Parathyroid adenoma (tissue), 2 donors: Measurements from ENCODE around the gene LGALS1.

Experiments used
- H2AFZ ChIP-seq: fragments of 300-600 bp; sonication (generic); one replicate; pipeline ENCODE4 v1.7.0; 2017; ENCODE audit warnings: antibody characterized with exemption, mild to moderate bottlenecking
- H3K27ac ChIP-seq: fragments of 300-600 bp; sonication (generic); one replicate; pipeline ENCODE4 v1.7.0; 2017
- H3K27me3 ChIP-seq: fragments of 300-600 bp; sonication (generic); one replicate; pipeline ENCODE4 v1.7.0; 2017; ENCODE audit warnings: low read length; ENCODE audit not compliant: control insufficient read depth, insufficient read depth
- H3K36me3 ChIP-seq: fragments of 300-600 bp; sonication (generic); one replicate; pipeline ENCODE4 v1.7.0; 2017; ENCODE audit warnings: low read length; ENCODE audit not compliant: control insufficient read depth, insufficient read depth
- H3K4me1 ChIP-seq: fragments of 300-600 bp; sonication (generic); one replicate; pipeline ENCODE4 v1.7.0; 2017; ENCODE audit warnings: control low read depth
- H3K4me2 ChIP-seq: fragments of 300-600 bp; sonication (generic); one replicate; pipeline ENCODE4 v1.7.0; 2017; ENCODE audit warnings: low read length
- H3K4me3 ChIP-seq: fragments of 300-600 bp; sonication (generic); one replicate; pipeline ENCODE4 v1.7.0; 2017; ENCODE audit warnings: low read depth, low read length
- H3K79me2 ChIP-seq: fragments of 300-600 bp; sonication (generic); one replicate; pipeline ENCODE4 v1.7.0; 2017; ENCODE audit warnings: control low read depth
- H3K9ac ChIP-seq: fragments of 300-600 bp; sonication (generic); one replicate; pipeline ENCODE4 v1.7.0; 2017; ENCODE audit warnings: mild to moderate bottlenecking
- H3K9me3 ChIP-seq: fragments of 300-600 bp; sonication (generic); one replicate; pipeline ENCODE4 v1.7.0; 2017; ENCODE audit warnings: low read length; ENCODE audit not compliant: control insufficient read depth
- CTCF ChIP-seq: fragments of 300-600 bp; sonication (generic); IDR thresholded peaks from one replicate; pipeline ENCODE4 v1.7.0; 2017; ENCODE audit warnings: antibody characterized with exemption, mild to moderate bottlenecking
- donor health status: primary hyperparathyroidism.

The LGALS1 gene

GRCh38 chr22:37708580-37709444 lies 33.4 kb downstream of the LGALS1 start:
- Histone ChIP-seq H2AFZ (no peak overlapping the region), H3K9ac (no peak overlapping the region), H3K36me3 (no peaks in the 10 kb centered on the region), H3K4me3 (no peak overlapping the region), H3K4me2 (no peak overlapping the region), H3K79me2 (no peaks in the 10 kb centered on the region), H3K27ac (no peak overlapping the region), H3K27me3 (no peaks in the 10 kb centered on the region), H3K4me1 (no peaks in the 10 kb centered on the region), H3K9me3 (no peaks in the 10 kb centered on the region)
- no peak for TF ChIP-seq CTCF

- H3K9me3 ChIP-seq: no peaks in the 10 kb centered on the region
- no peaks in the 10 kb centered on the region for H3K4me1 ChIP-seq
- TF ChIP-seq CTCF: no peak
- H2AFZ ChIP-seq: no peak overlapping the region
- H3K79me2 ChIP-seq: no peaks in the 10 kb centered on the region
- no peaks in the 10 kb centered on the region for H3K36me3 ChIP-seq
- H3K9ac ChIP-seq: no peak overlapping the region
- no peaks in the 10 kb centered on the region for H3K27me3 ChIP-seq
- H3K4me2 ChIP-seq: no peak overlapping the region
- no peak overlapping the region for H3K27ac ChIP-seq
- H3K4me3 ChIP-seq: no peak overlapping the region
Measured at GRCh38 chr22:37709445-37709765, 34.0 kb downstream of the LGALS1 start.

GRCh38 chr22:37710675-37711074 lies 35.2 kb downstream of the LGALS1 start:
- TF ChIP-seq CTCF: no peak
- Histone ChIP-seq H3K27ac (no peak overlapping the region), H3K27me3 (no peaks in the 10 kb centered on the region), H2AFZ (no peak overlapping the region), H3K4me3 (no peak overlapping the region), H3K9me3 (no peaks in the 10 kb centered on the region), H3K36me3 (no peaks in the 10 kb centered on the region), H3K9ac (no peak overlapping the region), H3K4me2 (no peak overlapping the region), H3K4me1 (no peaks in the 10 kb centered on the region), H3K79me2 (no peaks in the 10 kb centered on the region)

GRCh38 chr22:37711490-37711889 lies 36.1 kb downstream of the LGALS1 start:
- H3K27me3 ChIP-seq: no peaks in the 10 kb centered on the region
- H3K9me3 ChIP-seq: no peaks in the 10 kb centered on the region
- no peaks in the 10 kb centered on the region for H3K4me1 ChIP-seq
- H2AFZ ChIP-seq: no peak overlapping the region
- no peak overlapping the region for H3K4me3 ChIP-seq
- H3K9ac ChIP-seq: no peak overlapping the region
- H3K4me2 ChIP-seq: no peak overlapping the region
- H3K27ac ChIP-seq: no peak overlapping the region
- no peak for TF ChIP-seq CTCF
- no peaks in the 10 kb centered on the region for H3K36me3 ChIP-seq
- no peaks in the 10 kb centered on the region for H3K79me2 ChIP-seq

GRCh38 chr22:37713761-37714160 lies 38.3 kb downstream of the LGALS1 start:
- Histone ChIP-seq H3K4me2 (no peak overlapping the region), H3K4me1 (no peaks in the 10 kb centered on the region), H3K36me3 (no peaks in the 10 kb centered on the region), H3K27me3 (no peaks in the 10 kb centered on the region), H3K4me3 (no peak overlapping the region), H3K9ac (no peak overlapping the region), H3K27ac (no peak overlapping the region), H3K79me2 (no peaks in the 10 kb centered on the region), H2AFZ (no peak overlapping the region), H3K9me3 (no peaks in the 10 kb centered on the region)
- no peak for TF ChIP-seq CTCF
